Measurements from ENCODE around the gene SLC23A1. TPM values are rescaled to one million over a fixed set of nuclear protein-coding genes. Genes with fewer than 3 reads are reported as not detected.
"Not testable (repeated sequence)": the region's sequence is repeated elsewhere in the genome, so short reads cannot be mapped to it uniquely, and the experiment has no call there.

SLC23A1 gene
- total RNA-seq, 1 donor from 2014 or later = not detected

DNA sequence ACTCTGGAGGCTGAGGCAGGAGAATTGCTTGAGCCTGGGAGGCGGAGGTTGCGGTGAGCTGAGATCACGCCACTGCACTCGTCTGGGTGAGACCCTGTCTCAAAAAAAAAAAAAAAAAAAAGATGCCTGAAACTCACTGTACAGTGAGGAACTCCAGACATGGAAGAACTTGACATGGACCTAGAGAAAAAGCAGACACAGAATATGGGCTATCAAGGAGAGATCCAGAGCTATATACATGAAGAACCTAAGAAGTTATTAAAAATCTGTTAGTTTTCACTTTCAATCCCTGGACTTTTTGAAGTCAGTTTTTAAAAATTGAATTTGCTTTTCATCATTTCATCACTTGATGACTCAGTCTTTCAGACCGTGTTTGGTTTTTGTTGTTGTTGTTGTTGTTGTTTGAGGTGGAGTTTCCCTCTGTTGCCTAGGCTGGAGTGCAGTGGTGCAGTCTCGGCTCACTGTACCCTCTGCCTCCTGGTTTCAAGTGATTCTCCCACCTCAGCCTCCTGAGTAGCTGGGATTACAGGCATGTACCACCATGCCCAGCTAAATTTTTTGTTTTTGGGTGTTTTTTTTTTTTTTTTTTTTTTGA is 21.2 kb downstream of the SLC23A1 start:
- H3K27me3 Mint-ChIP-seq (ENCODE audit: low read depth) = no peaks in the 10 kb centered on the region
- peaks cover 17% of the 10 kb centered on the region for H3K36me3 Mint-ChIP-seq (ENCODE audit: low read depth)
- H3K9me3 Mint-ChIP-seq (ENCODE audit: low read depth) = no peaks in the 10 kb centered on the region
- H3K4me3 Mint-ChIP-seq (ENCODE audit: unreplicated experiment) = no peak overlapping the region
- H3K4me1 Mint-ChIP-seq (ENCODE audit: low read depth) = peaks cover 18% of the 10 kb centered on the region
- no peak overlapping the region for H3K27ac Mint-ChIP-seq (ENCODE audit: unreplicated experiment)
- DNase-seq (ENCODE audit: low spot score) = no peak
- TF ChIP-seq, protein P1, sequence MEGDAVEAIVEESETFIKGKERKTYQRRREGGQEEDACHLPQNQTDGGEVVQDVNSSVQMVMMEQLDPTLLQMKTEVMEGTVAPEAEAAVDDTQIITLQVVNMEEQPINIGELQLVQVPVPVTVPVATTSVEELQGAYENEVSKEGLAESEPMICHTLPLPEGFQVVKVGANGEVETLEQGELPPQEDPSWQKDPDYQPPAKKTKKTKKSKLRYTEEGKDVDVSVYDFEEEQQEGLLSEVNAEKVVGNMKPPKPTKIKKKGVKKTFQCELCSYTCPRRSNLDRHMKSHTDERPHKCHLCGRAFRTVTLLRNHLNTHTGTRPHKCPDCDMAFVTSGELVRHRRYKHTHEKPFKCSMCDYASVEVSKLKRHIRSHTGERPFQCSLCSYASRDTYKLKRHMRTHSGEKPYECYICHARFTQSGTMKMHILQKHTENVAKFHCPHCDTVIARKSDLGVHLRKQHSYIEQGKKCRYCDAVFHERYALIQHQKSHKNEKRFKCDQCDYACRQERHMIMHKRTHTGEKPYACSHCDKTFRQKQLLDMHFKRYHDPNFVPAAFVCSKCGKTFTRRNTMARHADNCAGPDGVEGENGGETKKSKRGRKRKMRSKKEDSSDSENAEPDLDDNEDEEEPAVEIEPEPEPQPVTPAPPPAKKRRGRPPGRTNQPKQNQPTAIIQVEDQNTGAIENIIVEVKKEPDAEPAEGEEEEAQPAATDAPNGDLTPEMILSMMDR (IDR thresholded peaks at IDR 0.05) = no peak

- Mint-ChIP-seq H3K9me3 (ENCODE audit: low read depth) (no peaks in the 10 kb centered on the region), H3K4me1 (ENCODE audit: low read depth) (peaks cover 14% of the 10 kb centered on the region), H3K36me3 (ENCODE audit: low read depth) (peaks cover 12% of the 10 kb centered on the region), H3K4me3 (ENCODE audit: unreplicated experiment) (no peak overlapping the region), H3K27me3 (ENCODE audit: low read depth) (no peaks in the 10 kb centered on the region), H3K27ac (ENCODE audit: unreplicated experiment) (no peak overlapping the region)
- DNase-seq (ENCODE audit: low spot score) = no peak
- TF ChIP-seq, protein P1 (IDR thresholded peaks at IDR 0.05) = no peak
These were observed 22.7 kb downstream of the SLC23A1 start for GRCh38 chr5:139360384-139360783.

GRCh38 chr5:139358064-139358463 is 25.0 kb downstream of the SLC23A1 start:
- H3K4me3 Mint-ChIP-seq (ENCODE audit: unreplicated experiment) = no peak overlapping the region
- peaks cover 5% of the 10 kb centered on the region for H3K36me3 Mint-ChIP-seq (ENCODE audit: low read depth)
- H3K27ac Mint-ChIP-seq (ENCODE audit: unreplicated experiment) = no peak overlapping the region
- DNase-seq (ENCODE audit: low spot score) = no peak
- H3K4me1 Mint-ChIP-seq (ENCODE audit: low read depth) = peaks cover 16% of the 10 kb centered on the region
- H3K27me3 Mint-ChIP-seq (ENCODE audit: low read depth) = no peaks in the 10 kb centered on the region
- H3K9me3 Mint-ChIP-seq (ENCODE audit: low read depth) = peaks cover 5% of the 10 kb centered on the region
- TF ChIP-seq, protein P1 (IDR thresholded peaks at IDR 0.05) = no peak

DNA sequence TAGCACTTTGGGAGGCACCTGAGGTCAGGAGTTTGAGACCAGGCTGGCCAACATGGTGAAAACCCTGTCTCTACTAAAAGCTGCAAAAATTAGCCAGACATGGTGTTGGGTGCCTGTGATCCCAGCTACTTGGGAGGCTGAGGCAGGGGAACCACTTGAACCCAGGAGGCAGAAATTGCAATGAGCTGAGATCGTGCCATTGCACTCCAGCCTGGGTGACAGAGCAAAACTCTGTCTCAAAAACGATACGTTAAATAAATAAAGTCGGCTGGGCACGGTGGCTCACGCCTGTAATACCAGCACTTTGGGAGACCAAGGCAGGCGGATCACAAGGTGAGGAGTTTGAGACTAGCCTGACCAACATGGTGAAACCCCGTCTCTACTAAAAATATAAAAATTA is 27.2 kb downstream of the SLC23A1 start:
- peaks cover 20% of the 10 kb centered on the region for H3K4me1 Mint-ChIP-seq (ENCODE audit: low read depth)
- H3K36me3 Mint-ChIP-seq (ENCODE audit: low read depth); H3K4me3 Mint-ChIP-seq (ENCODE audit: unreplicated experiment); H3K27me3 Mint-ChIP-seq (ENCODE audit: low read depth); H3K9me3 Mint-ChIP-seq (ENCODE audit: low read depth); DNase-seq (ENCODE audit: low spot score); H3K27ac Mint-ChIP-seq (ENCODE audit: unreplicated experiment): not testable (repeated sequence)

DNA sequence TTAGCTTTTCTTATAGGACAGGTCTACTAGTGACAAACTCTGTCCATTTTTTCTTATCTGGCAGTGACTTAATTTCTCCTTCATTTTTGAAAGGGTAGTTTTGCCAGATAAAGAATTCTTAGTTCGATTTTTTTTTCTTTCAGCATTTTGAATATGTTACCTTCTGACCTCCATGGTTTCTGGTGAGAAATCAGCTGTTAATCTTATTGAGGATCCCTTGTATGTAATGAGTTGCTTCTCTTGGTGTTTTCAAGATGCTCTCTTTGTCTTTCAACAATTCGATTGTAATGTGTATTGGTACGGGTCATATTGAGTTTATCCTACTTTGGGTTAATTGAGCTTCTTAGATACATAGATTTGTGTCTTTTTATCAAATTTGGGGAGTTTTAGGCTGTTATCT is 28.9 kb downstream of the SLC23A1 start:
- H3K4me3 Mint-ChIP-seq (ENCODE audit: unreplicated experiment) = no peak overlapping the region
- TF ChIP-seq, protein P1 (IDR thresholded peaks at IDR 0.05) = no peak
- no peak for DNase-seq (ENCODE audit: low spot score)

DNA sequence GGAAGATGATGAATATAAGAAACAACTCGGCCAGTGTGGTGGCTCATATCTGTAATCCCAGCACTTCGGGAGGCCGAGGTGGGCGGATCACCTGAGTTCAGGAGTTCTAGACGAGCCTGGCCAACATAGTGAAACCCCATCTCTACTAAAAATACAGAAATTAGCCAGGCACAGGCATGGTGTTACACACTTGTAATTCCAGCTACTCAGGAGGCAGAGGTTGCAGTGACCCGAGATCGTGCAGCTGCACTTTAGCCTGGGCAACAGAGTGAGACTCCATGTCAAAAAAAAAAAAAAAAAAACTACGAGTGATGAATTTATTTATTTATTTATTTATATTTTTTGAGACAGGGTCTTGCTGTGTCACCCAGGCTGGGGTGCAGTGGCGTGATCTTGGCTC is 35.2 kb downstream of the SLC23A1 start:
- not testable (repeated sequence) for H3K27me3 Mint-ChIP-seq (ENCODE audit: low read depth); H3K27ac Mint-ChIP-seq (ENCODE audit: unreplicated experiment); H3K9me3 Mint-ChIP-seq (ENCODE audit: low read depth); DNase-seq (ENCODE audit: low spot score); H3K4me3 Mint-ChIP-seq (ENCODE audit: unreplicated experiment); H3K36me3 Mint-ChIP-seq (ENCODE audit: low read depth)
- H3K4me1 Mint-ChIP-seq (ENCODE audit: low read depth) = peaks cover 29% of the 10 kb centered on the region

More for the DNA sequence above, 28.9 kb downstream of the SLC23A1 start:
- peaks cover 5% of the 10 kb centered on the region for H3K9me3 Mint-ChIP-seq (ENCODE audit: low read depth)
- peaks cover 5% of the 10 kb centered on the region for H3K36me3 Mint-ChIP-seq (ENCODE audit: low read depth)
- no peaks in the 10 kb centered on the region for H3K27me3 Mint-ChIP-seq (ENCODE audit: low read depth)
- peaks cover 23% of the 10 kb centered on the region for H3K4me1 Mint-ChIP-seq (ENCODE audit: low read depth)
- peak overlapping the region; percentile 29 for H3K27ac Mint-ChIP-seq (ENCODE audit: unreplicated experiment)

DNA sequence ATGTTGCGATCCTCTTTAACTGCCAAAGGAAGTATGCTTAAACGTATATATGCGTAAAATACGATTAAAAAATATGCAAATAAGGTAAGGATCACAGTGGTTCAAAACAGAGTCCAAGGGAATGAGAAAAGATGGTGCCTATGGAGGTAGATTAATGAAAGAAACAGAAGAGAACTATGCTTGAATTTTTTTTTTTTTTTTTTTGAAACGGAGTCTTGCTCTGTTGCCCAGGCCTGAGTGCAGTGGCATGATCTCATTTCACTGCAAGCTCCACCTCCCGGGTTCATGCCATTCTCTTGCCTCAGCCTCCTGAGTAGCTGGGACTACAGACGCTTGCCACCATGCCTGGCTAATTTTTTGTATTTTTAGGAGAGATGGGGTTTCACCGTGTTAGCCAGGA is 37.7 kb downstream of the SLC23A1 start:
- H3K27ac Mint-ChIP-seq (ENCODE audit: unreplicated experiment) = peak overlapping the region; percentile 51
- H3K4me3 Mint-ChIP-seq (ENCODE audit: unreplicated experiment); H3K9me3 Mint-ChIP-seq (ENCODE audit: low read depth); DNase-seq (ENCODE audit: low spot score); H3K36me3 Mint-ChIP-seq (ENCODE audit: low read depth); H3K27me3 Mint-ChIP-seq (ENCODE audit: low read depth): not testable (repeated sequence)
- peaks cover 41% of the 10 kb centered on the region for H3K4me1 Mint-ChIP-seq (ENCODE audit: low read depth)

Data from chondrocyte (in vitro differentiated cells).